Activated CD8-positive, alpha-beta T cell treated with anti-CD3 and anti-CD28 coated beads for 36 hours (primary cell): Measurements from ENCODE around the gene NCL. TPM values are rescaled to one million over a fixed set of nuclear protein-coding genes. Genes with fewer than 3 reads are reported as not detected.
"Not testable (repeated sequence)": the region's sequence is repeated elsewhere in the genome, so short reads cannot be mapped to it uniquely, and the experiment has no call there.

Source experiments
- ATAC-seq: fragments of 200-7000 bp; cut with Tn5 transposase; one replicate; pipeline ENCODE4 v1.10.0; 2021; ENCODE audit warnings: mild to moderate bottlenecking, moderate library complexity
- CTCF ChIA-PET: fragments of 350-600 bp; sonication (Branson Sonifier 250); formaldehyde crosslinking; loops from one replicate; lab custom pipeline; 2021; ENCODE audit warnings: antibody characterized with exemption; lab: Charles Lee
- POLR2A ChIA-PET: fragments of 350-600 bp; sonication (Branson Sonifier 250); formaldehyde crosslinking; loops from one replicate; lab custom pipeline; 2021; ENCODE audit warnings: antibody characterized with exemption; lab: Charles Lee
- DNase-seq: peaks from one replicate; pipeline ENCODE4 v3.0.0-alpha.2; 2020
- H3K27ac Mint-ChIP-seq: one replicate; pipeline ENCODE4 v1.8.0; 2021; ENCODE audit warnings: mild to moderate bottlenecking, mixed read lengths
- H3K27me3 Mint-ChIP-seq: one replicate; pipeline ENCODE4 v1.8.0; 2021; ENCODE audit warnings: mixed read lengths
- H3K36me3 Mint-ChIP-seq: one replicate; pipeline ENCODE4 v1.8.0; 2021; ENCODE audit warnings: low read depth, mixed read lengths
- H3K4me1 Mint-ChIP-seq: one replicate; pipeline ENCODE4 v1.8.0; 2021; ENCODE audit warnings: low read depth, mixed read lengths
- H3K4me3 Mint-ChIP-seq: one replicate; pipeline ENCODE4 v1.8.0; 2021; ENCODE audit warnings: mild to moderate bottlenecking, moderate library complexity, mixed read lengths
- H3K9me3 Mint-ChIP-seq: one replicate; pipeline ENCODE4 v1.8.0; 2021; ENCODE audit warnings: mixed read lengths
- intact Hi-C: fragments of 100-400 bp; cut with micrococcal nuclease; formaldehyde crosslinking; loops from one replicate; pipeline ENCODE4 v1.10.0; 2022
- total RNA-seq, 2 experiments: library from RNA; stranded (reverse); gene quantifications; one replicate each; pipeline ENCODE4 v1.2.3, GENCODE V29; 2021
- TF ChIP-seq, protein P1 (sequence below): fragments of 200-600 bp; IDR thresholded peaks from one replicate; pipeline ENCODE4 v1.8.0; 2022; ENCODE audit warnings: antibody characterized with exemption, mild to moderate bottlenecking

Gene NCL
- total RNA-seq, 2 experiments from 2014 or later: 1,312 to 1,361 TPM

GRCh38 chr2:231450548-231450989 is 13.7 kb downstream of the NCL start:
- ChIA-PET CTCF (interaction anchor here (1.5 to 3.3 kb wide), 2 partner anchors 8 to 38 kb away, joined by 3 to 13 read pairs; no protein-coding TSS in a partner anchor), POLR2A (interaction anchor here (0.6 to 8.9 kb wide), 6 partner anchors 10 to 1511 kb away, joined by 3 to 290 read pairs (median 3); partner anchors contain the start of gene NCL)
- Mint-ChIP-seq H3K9me3 (no peaks in the 10 kb centered on the region), H3K36me3 (peaks cover 37% of the 10 kb centered on the region), H3K27ac (no peak overlapping the region), H3K4me1 (peaks cover 11% of the 10 kb centered on the region), H3K4me3 (no peak overlapping the region), H3K27me3 (no peaks in the 10 kb centered on the region)
- ATAC-seq: no peak
- no peak for DNase-seq
- intact Hi-C loops: no loop called here
- TF ChIP-seq, protein P1, sequence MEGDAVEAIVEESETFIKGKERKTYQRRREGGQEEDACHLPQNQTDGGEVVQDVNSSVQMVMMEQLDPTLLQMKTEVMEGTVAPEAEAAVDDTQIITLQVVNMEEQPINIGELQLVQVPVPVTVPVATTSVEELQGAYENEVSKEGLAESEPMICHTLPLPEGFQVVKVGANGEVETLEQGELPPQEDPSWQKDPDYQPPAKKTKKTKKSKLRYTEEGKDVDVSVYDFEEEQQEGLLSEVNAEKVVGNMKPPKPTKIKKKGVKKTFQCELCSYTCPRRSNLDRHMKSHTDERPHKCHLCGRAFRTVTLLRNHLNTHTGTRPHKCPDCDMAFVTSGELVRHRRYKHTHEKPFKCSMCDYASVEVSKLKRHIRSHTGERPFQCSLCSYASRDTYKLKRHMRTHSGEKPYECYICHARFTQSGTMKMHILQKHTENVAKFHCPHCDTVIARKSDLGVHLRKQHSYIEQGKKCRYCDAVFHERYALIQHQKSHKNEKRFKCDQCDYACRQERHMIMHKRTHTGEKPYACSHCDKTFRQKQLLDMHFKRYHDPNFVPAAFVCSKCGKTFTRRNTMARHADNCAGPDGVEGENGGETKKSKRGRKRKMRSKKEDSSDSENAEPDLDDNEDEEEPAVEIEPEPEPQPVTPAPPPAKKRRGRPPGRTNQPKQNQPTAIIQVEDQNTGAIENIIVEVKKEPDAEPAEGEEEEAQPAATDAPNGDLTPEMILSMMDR: no peak

DNA sequence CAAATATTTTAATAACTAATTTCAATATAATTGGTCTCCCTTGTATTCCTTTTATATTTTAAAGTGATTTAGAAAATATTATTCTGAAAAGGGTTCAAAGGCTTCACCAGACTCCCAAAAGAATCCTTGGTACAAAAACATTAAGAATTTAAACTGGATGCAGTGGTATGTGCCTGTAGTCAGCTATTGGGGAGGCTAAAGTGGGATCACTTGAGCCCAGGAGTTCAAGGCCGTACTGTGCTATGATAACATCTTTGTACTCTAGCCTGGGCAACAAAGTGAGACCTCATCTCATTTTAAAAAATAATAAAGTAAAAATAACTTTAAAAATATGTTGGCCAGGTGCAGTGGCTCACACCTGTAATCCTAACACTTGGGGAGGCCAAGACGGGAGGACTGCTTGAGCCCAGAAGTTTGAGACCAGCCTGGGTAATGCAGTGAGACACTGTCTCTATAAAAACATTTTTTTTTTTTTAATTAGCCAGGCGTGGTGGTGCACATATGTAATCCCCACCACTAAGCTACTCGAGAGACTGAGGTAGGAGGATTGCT is 14.7 kb downstream of the NCL start:
- POLR2A ChIA-PET: interaction anchor here (1.0 to 8.9 kb wide), 5 partner anchors 9 to 221 kb away, joined by 3 to 290 read pairs (median 3); partner anchors contain the start of gene NCL
- ATAC-seq: no peak
- Mint-ChIP-seq H3K4me1 (peaks cover 6% of the 10 kb centered on the region), H3K27ac (no peak overlapping the region), H3K27me3 (no peaks in the 10 kb centered on the region), H3K36me3 (peaks cover 28% of the 10 kb centered on the region), H3K9me3 (no peaks in the 10 kb centered on the region), H3K4me3 (no peak overlapping the region)
- DNase-seq: no peak
- TF ChIP-seq, protein P1: no peak
- intact Hi-C loops: no loop called here
- CTCF ChIA-PET: interaction anchor here (1.5 kb wide), 1 partner anchor 37 kb away, joined by 3 read pairs; no protein-coding TSS in a partner anchor

DNA sequence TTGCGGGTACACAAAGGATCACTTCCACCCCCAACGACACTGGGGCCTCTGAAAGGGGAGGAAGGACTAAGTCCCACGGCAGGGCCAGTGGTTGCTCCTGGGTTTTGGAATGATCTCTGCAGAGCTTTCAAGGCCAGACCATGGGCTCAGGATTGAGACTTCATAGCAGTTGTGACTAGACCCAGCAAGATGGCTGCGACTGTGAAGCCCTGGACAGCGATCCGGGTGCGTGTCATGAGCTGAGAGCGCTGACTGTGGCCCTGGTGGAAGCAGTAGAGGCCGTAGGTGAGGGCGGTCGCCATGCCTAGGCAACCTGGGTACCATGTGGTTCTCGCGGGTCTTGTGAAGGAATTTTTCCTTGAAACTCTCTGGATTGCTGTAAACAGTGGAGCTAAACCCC is 27.3 kb downstream of the NCL start:
- Mint-ChIP-seq H3K4me3 (no peak overlapping the region), H3K27me3 (no peaks in the 10 kb centered on the region), H3K27ac (no peak overlapping the region), H3K9me3 (peaks cover 2% of the 10 kb centered on the region), H3K4me1 (peaks cover 6% of the 10 kb centered on the region), H3K36me3 (peaks cover under 1% of the 10 kb centered on the region)
- intact Hi-C loops: no loop called here
- TF ChIP-seq, protein P1: no peak
- CTCF ChIA-PET: interaction anchor here (1.1 to 1.5 kb wide), 3 partner anchors 15 to 210 kb away, joined by 3 read pairs; no protein-coding TSS in a partner anchor
- POLR2A ChIA-PET: no interaction called here
- ATAC-seq (no peak), DNase-seq (no peak)

- no peak for DNase-seq
- Mint-ChIP-seq H3K27ac (no peak overlapping the region), H3K9me3 (peaks cover 17% of the 10 kb centered on the region), H3K27me3 (no peaks in the 10 kb centered on the region), H3K4me3 (no peak overlapping the region), H3K4me1 (peaks cover 6% of the 10 kb centered on the region), H3K36me3 (peaks cover 7% of the 10 kb centered on the region)
- ChIA-PET POLR2A (interaction anchor here (0.6 kb wide), 1 partner anchor 377 kb away, joined by 3 read pairs; no protein-coding TSS in a partner anchor), CTCF (no interaction called here)
- intact Hi-C loops: no loop called here
- TF ChIP-seq, protein P1: no peak
- ATAC-seq: peak; percentile 51
Measured at GRCh38 chr2:231433990-231434389, 30.3 kb downstream of the NCL start.

GRCh38 chr2:231431606-231432005 is 32.7 kb downstream of the NCL start:
- TF ChIP-seq, protein P1: no peak
- ATAC-seq (no peak), DNase-seq (no peak)
- Mint-ChIP-seq H3K36me3 (peaks cover 7% of the 10 kb centered on the region), H3K4me3 (no peak overlapping the region), H3K9me3 (peaks cover 17% of the 10 kb centered on the region), H3K4me1 (peaks cover 11% of the 10 kb centered on the region), H3K27me3 (no peaks in the 10 kb centered on the region), H3K27ac (no peak overlapping the region)
- ChIA-PET POLR2A (interaction anchor here (1.3 kb wide), 1 partner anchor 20 kb away, joined by 3 read pairs; no protein-coding TSS in a partner anchor), CTCF (no interaction called here)
- intact Hi-C loops: no loop called here

DNA sequence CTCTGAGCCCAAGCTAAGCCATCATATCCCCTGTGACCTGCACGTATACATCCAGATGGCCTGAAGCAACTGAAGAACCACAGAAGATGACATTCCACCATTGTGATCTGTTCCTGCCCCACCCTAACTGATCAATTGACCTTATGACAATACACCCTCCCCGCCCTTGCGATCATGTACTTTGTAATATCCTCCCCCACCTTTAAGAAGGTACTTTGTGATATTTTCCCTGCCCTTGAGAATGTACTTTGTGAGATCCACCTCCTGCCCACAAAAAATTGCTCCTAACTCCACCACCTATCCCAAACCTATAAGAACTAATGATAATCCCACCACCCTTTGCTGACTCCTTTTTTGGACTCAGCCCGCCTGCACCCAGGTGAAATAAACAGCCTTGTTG is 33.8 kb downstream of the NCL start:
- ATAC-seq, H3K27ac Mint-ChIP-seq, H3K27me3 Mint-ChIP-seq, DNase-seq, H3K36me3 Mint-ChIP-seq, H3K4me3 Mint-ChIP-seq, intact Hi-C loops: not testable (repeated sequence)
- ChIA-PET POLR2A (interaction anchor here (1.1 to 1.4 kb wide), 2 partner anchors 53 to 224 kb away, joined by 3 to 4 read pairs; no protein-coding TSS in a partner anchor), CTCF (interaction anchor here (1.2 to 1.4 kb wide), 2 partner anchors 21 to 25 kb away, joined by 3 read pairs; no protein-coding TSS in a partner anchor)
- Mint-ChIP-seq H3K9me3 (peaks cover 17% of the 10 kb centered on the region), H3K4me1 (peaks cover 23% of the 10 kb centered on the region)
